Body of pancreas (tissue), 4 donors: Measurements from ENCODE around the gene RGL2. TPM values are rescaled to one million over a fixed set of nuclear protein-coding genes. Genes with fewer than 3 reads are reported as not detected.

Source experiments
- ATAC-seq: fragments of 150-250 bp; one replicate; pipeline ENCODE4 v1.9.1; 2016
- DNase-seq, 4 donors: peaks; one replicate each; pipeline ENCODE4 v3.0.0-alpha.2; 2019
- H3K27ac ChIP-seq, 4 donors: fragments of 200-600 bp; sonication (generic); 1 replicate in 3 of 4; 2 replicates in 1 of 4; pipeline versions ENCODE4 v1.5.1 to v1.6.1; 2016 to 2019; ENCODE audit warnings: mild to moderate bottlenecking in 1 of 4, mixed read lengths in 1 of 4, moderate library complexity in 1 of 4
- H3K27me3 ChIP-seq, 2 donors: fragments of 200-600 bp; sonication (generic); one replicate each; pipeline ENCODE4 v1.6.0; 2016; ENCODE audit warnings: mild to moderate bottlenecking in 1 of 2
- H3K36me3 ChIP-seq, 2 donors: fragments of 200-600 bp; sonication (generic); replicated peaks in 1 of 2; 2 replicates each; pipeline ENCODE4 v1.5.1; 2016; ENCODE audit warnings: low read depth in 2 of 2; ENCODE audit not compliant: insufficient read depth in 1 of 2
- H3K4me1 ChIP-seq: fragments of 200-600 bp; sonication (generic); one replicate; pipeline ENCODE4 v1.6.0; 2016
- H3K4me3 ChIP-seq, 2 donors: fragments of 200-600 bp; sonication (generic); 1 replicate in 1 of 2; 2 replicates in 1 of 2; pipeline ENCODE4 v1.5.1; 2016 to 2019
- H3K9me3 ChIP-seq, 3 donors: fragments of 200-600 bp; sonication (generic); 1 replicate in 2 of 3; 2 replicates in 1 of 3; pipeline ENCODE4 v1.5.1; 2016
- POLR2A ChIP-seq, 3 donors: fragments of 450-650 bp; IDR thresholded peaks; one replicate each; pipeline ENCODE4 v1.6.1; 2016; ENCODE audit warnings: antibody characterized with exemption in 3 of 3, mild to moderate bottlenecking in 2 of 3
- WGBS, 2 donors: methylation state at CpG; one replicate each; pipeline ENCODE4 v1.1.5; 2017; 5-methylcytosine and 5-hydroxymethylcytosine counted together
- intact Hi-C: fragments of 100-400 bp; cut with DNase I; formaldehyde crosslinking; loops from one replicate; pipeline ENCODE4 v1.15.1; 2023
- total RNA-seq, 2 donors: library from RNA; depleted of rRNA; stranded (reverse); fragments of >200 nt; gene quantifications; one replicate each; pipeline ENCODE4 v1.1.0, GENCODE V29; 2016
- TF ChIP-seq, protein P1 (sequence below), 7 experiments: fragments of 450-650 bp in 4 of 7; fragments of 200-600 bp in 3 of 7; sonication (generic) in 3 of 7; IDR thresholded peaks; one replicate each; pipeline ENCODE4 v1.5.1; 2016 to 2019; ENCODE audit warnings: antibody characterized with exemption in 7 of 7

RGL2 gene
- total RNA-seq, 2 donors from 2014 or later, result 31.3 to 31.9 TPM

DNA sequence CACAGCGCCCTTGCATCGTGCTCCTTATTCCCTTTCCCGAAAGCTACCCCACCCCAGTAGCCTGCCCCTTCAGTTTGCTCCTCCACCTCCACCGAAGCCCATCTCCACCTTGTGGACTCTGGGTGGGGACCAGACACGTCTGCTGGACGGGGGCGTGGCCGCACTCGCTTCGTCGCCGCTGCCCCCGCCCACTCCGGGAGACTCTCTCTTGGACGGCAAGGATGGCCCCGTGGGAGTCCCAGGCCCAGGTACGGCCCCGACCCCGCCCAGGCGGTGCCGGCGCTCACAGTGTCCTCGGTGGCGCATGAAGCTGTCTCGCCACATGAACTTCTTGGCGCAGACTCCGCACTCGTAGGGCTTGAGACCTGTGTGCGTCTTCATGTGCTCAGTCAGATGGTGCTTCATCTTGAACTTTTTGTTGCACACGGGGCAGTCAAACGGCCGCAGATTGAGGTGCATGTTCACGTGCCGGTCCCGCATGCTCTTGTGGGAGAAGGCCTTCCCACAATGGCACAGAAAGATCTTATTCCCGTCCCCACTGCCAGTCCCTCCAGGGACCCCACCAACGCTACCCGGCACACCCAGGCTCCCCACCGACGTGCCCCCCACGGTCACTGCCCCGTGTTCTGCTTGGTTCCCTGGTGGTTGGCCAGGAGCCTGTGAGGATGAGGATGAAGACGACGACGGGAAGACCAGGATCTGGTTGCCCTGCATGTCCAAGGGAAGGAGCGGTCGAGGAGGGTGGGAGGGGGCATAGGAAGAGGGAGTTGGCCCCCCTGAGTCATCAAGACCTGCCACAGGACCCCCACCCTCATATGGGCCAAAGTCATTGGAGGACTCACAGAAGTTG is 16.4 kb upstream of the RGL2 start:
- Histone ChIP-seq H3K4me3 (no peak overlapping the region), H3K27me3 (no peaks in the 10 kb centered on the region), H3K9me3 (no peaks in the 10 kb centered on the region), H3K4me1 (peaks cover 55% of the 10 kb centered on the region), H3K27ac (peak overlapping the region; percentile 86 to 97 (median 96)), H3K36me3 (peaks cover 4 to 6% of the 10 kb centered on the region in 2 donors)
- WGBS, 2 donors, result 39 to 75% methylated on average over 13 to 47 of the region's 47 CpGs
- peak in 3 of 4 donors; percentile 36 to 46 (median 43) for DNase-seq
- TF ChIP-seq, protein P1, sequence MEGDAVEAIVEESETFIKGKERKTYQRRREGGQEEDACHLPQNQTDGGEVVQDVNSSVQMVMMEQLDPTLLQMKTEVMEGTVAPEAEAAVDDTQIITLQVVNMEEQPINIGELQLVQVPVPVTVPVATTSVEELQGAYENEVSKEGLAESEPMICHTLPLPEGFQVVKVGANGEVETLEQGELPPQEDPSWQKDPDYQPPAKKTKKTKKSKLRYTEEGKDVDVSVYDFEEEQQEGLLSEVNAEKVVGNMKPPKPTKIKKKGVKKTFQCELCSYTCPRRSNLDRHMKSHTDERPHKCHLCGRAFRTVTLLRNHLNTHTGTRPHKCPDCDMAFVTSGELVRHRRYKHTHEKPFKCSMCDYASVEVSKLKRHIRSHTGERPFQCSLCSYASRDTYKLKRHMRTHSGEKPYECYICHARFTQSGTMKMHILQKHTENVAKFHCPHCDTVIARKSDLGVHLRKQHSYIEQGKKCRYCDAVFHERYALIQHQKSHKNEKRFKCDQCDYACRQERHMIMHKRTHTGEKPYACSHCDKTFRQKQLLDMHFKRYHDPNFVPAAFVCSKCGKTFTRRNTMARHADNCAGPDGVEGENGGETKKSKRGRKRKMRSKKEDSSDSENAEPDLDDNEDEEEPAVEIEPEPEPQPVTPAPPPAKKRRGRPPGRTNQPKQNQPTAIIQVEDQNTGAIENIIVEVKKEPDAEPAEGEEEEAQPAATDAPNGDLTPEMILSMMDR (IDR thresholded peaks at IDR 0.05), result no peak
- no peak for TF ChIP-seq POLR2A (IDR thresholded peaks at IDR 0.05)
- intact Hi-C loops, result no loop called here
- ATAC-seq, result no peak

GRCh38 chr6:33314515-33314942 is 15.8 kb upstream of the RGL2 start:
- DNase-seq (peak; percentile 54 to 76 (median 56)), ATAC-seq (peak; percentile 3)
- Histone ChIP-seq H3K4me1 (peaks cover 49% of the 10 kb centered on the region), H3K27me3 (no peaks in the 10 kb centered on the region), H3K27ac (peak overlapping the region; percentile 86 to 97 (median 96)), H3K36me3 (peaks cover 4 to 7% of the 10 kb centered on the region in 2 donors), H3K4me3 (peak overlapping the region in 1 of 2 donors; percentile 91), H3K9me3 (no peaks in the 10 kb centered on the region)
- no peak for TF ChIP-seq POLR2A (IDR thresholded peaks at IDR 0.05)
- TF ChIP-seq, protein P1 (IDR thresholded peaks at IDR 0.05), result no peak
- intact Hi-C loops, result no loop called here
- 6 to 8% methylated on average over 10 of the region's 10 CpGs for WGBS, 2 donors

- TF ChIP-seq POLR2A (IDR thresholded peaks at IDR 0.05), result peak; percentile 35 to 84 (median 80)
- TF ChIP-seq, protein P1 (IDR thresholded peaks at IDR 0.05), result no peak
- Histone ChIP-seq H3K4me1 (peaks cover 43% of the 10 kb centered on the region), H3K4me3 (peak within 1 kb of the TSS; percentile 83 to 91), H3K36me3 (peaks cover 3 to 4% of the 10 kb centered on the region in 2 donors), H3K9me3 (no peaks in the 10 kb centered on the region), H3K27ac (peak within 1 kb of the TSS; percentile 86 to 97 (median 96)), H3K27me3 (no peaks in the 10 kb centered on the region)
- intact Hi-C loops, result no loop called here
- DNase-seq, result peak; percentile 56 to 69 (median 60)
- ATAC-seq, result peak; percentile 5
- 0% methylated on average over 17 to 46 of the region's 47 CpGs for WGBS, 2 donors
Observed at GRCh38 chr6:33313709-33314514, 15.2 kb upstream of the RGL2 start, which contains the start of gene TAPBP. Gene TAPBP, minus strand, starts transcription at chr6:33314078. Its CDS starts 37 bp downstream, at chr6:33314041.

DNA sequence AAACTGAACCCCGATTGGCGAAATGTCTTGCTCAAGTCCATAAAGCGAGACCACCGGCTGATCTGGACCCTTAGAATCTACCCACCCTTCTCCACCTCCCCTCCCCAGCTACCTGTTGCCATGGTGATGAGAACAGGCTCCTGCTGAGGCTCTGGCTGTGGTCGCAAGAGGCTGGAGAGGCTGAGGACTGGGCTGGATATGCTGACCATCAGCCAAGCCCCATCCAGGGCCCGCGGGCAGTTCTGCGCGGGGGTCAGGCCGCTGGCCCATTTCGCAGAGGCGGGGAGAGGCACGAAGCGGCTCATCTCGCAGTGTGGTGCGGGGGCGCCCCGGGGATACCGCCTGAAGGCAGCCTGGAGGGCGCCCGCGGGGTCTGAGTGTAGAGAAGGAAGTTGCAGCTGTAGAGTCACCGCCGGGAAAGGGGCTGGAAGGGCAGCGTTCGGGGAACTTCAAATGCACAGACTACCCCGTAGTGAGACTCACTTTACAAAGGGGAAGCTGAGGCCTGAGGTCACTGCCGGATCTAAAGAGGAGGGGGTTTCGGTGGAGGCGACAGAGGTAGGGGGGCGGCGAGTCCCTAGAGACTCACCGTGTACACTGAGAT is 14.5 kb upstream of the RGL2 start:
- no peaks in the 10 kb centered on the region for H3K27me3 ChIP-seq
- H3K27ac ChIP-seq, result peak overlapping the region; percentile 86 to 97 (median 96)
- peak overlapping the region; percentile 83 to 91 for H3K4me3 ChIP-seq
- H3K4me1 ChIP-seq, result peaks cover 36% of the 10 kb centered on the region
- no peaks in the 10 kb centered on the region for H3K9me3 ChIP-seq
- ATAC-seq (no peak), DNase-seq (peak in 3 of 4 donors; percentile 36 to 65 (median 49))
- intact Hi-C loops, result no loop called here
- peaks cover 0 to 4% of the 10 kb centered on the region in 2 donors for H3K36me3 ChIP-seq
- TF ChIP-seq POLR2A (IDR thresholded peaks at IDR 0.05), result no peak
- TF ChIP-seq, protein P1 (IDR thresholded peaks at IDR 0.05), result no peak
- WGBS, 2 donors, result 0 to 1% methylated on average over 18 to 33 of the region's 33 CpGs
